Activated CD8-positive, alpha-beta memory T cell treated with anti-CD3 and anti-CD28 coated beads, Interleukin-2, amount 50 U/mL, for 1 hour (primary cell): Measurements from ENCODE around the gene OSBPL10.

ENCODE experiments used
- DNase-seq: peaks from one replicate; pipeline ENCODE4 v3.0.0-alpha.2; 2020; ENCODE audit errors: extremely low read depth

The OSBPL10 gene

GRCh38 chr3:31772758-31773473 lies 208.1 kb downstream of the OSBPL10 start:
- DNase-seq, result no peak

GRCh38 chr3:31772272-31772671 lies 208.8 kb downstream of the OSBPL10 start:
- no peak for DNase-seq

GRCh38 chr3:31770822-31771326 lies 210.2 kb downstream of the OSBPL10 start:
- no peak for DNase-seq

- DNase-seq, result peak; percentile 3
Observed at GRCh38 chr3:31768479-31769125, 212.5 kb downstream of the OSBPL10 start.

GRCh38 chr3:31767920-31768319 lies 213.1 kb downstream of the OSBPL10 start:
- DNase-seq, result no peak

- DNase-seq, result no peak
Observed at GRCh38 chr3:31766669-31767068, 214.4 kb downstream of the OSBPL10 start.

GRCh38 chr3:31765871-31766270 lies 215.2 kb downstream of the OSBPL10 start:
- DNase-seq, result no peak

GRCh38 chr3:31763731-31764130 lies 217.3 kb downstream of the OSBPL10 start:
- DNase-seq, result no peak

GRCh38 chr3:31762888-31763351 lies 218.1 kb downstream of the OSBPL10 start:
- DNase-seq, result no peak

- DNase-seq, result no peak
Observed at GRCh38 chr3:31762097-31762764, 218.8 kb downstream of the OSBPL10 start.

GRCh38 chr3:31760654-31761053 lies 220.4 kb downstream of the OSBPL10 start:
- no peak for DNase-seq

GRCh38 chr3:31758322-31758965 lies 222.6 kb downstream of the OSBPL10 start:
- no peak for DNase-seq

GRCh38 chr3:31755926-31756658 lies 225.0 kb downstream of the OSBPL10 start:
- DNase-seq, result no peak

- DNase-seq, result no peak
Observed at GRCh38 chr3:31754575-31755278, 226.3 kb downstream of the OSBPL10 start.

- no peak for DNase-seq
Observed at GRCh38 chr3:31753050-31753425, 228.0 kb downstream of the OSBPL10 start.

- DNase-seq, result no peak
Observed at GRCh38 chr3:31752305-31753049, 228.6 kb downstream of the OSBPL10 start.

GRCh38 chr3:31750341-31750740 lies 230.7 kb downstream of the OSBPL10 start:
- no peak for DNase-seq

GRCh38 chr3:31748933-31749295 lies 232.1 kb downstream of the OSBPL10 start:
- no peak for DNase-seq

GRCh38 chr3:31748281-31748932 lies 232.7 kb downstream of the OSBPL10 start:
- no peak for DNase-seq

- DNase-seq, result no peak
Observed at GRCh38 chr3:31747785-31748184, 233.3 kb downstream of the OSBPL10 start.
